Gastroesophageal sphincter (tissue), 3 donors: ENCODE results near the gene PLA1A.

Experiments
- CTCF ChIP-seq, 4 experiments: fragments of 200-600 bp in 2 of 4; fragments of 450-650 bp in 2 of 4; sonication (generic) in 1 of 4; IDR thresholded peaks; one replicate each; pipeline ENCODE4 v1.5.1; 2017 to 2019; ENCODE audit warnings: antibody characterized with exemption in 4 of 4, mild to moderate bottlenecking in 2 of 4, moderate library complexity in 2 of 4
- POLR2A ChIP-seq, 2 donors: fragments of 450-650 bp; IDR thresholded peaks; one replicate each; pipeline ENCODE4 v1.6.1; 2017; ENCODE audit warnings: antibody characterized with exemption in 2 of 2, mild to moderate bottlenecking in 2 of 2, moderate library complexity in 1 of 2
- POLR2AphosphoS5 ChIP-seq: sonication (generic); formaldehyde crosslinking; IDR thresholded peaks from one replicate; pipeline ENCODE4 v1.6.1; 2017; ENCODE audit warnings: antibody characterized with exemption

GRCh38 chr3:119557192-119557876 lies 40.4 kb upstream of the PLA1A start:
- TF ChIP-seq CTCF (IDR thresholded peaks at IDR 0.05) (no peak), POLR2A (IDR thresholded peaks at IDR 0.05) (no peak), POLR2AphosphoS5 (no peak)
